IMR-90 (cell line): ENCODE results near the gene GALR1. TPM values are rescaled to one million over a fixed set of nuclear protein-coding genes. Genes with fewer than 3 reads are reported as not detected.

Experiments used
- ATAC-seq: fragments of 200-7000 bp; cut with Tn5 transposase; 2 replicates; pipeline ENCODE4 v1.9.1; 2020; ENCODE audit warnings: low read depth, mild to moderate bottlenecking, moderate library complexity
- BruUV-seq: library from RNA; stranded (reverse); fragments of 400-500 nt; replicated peaks from 2 replicates; lab custom pipeline; 2021; lab: Mats Ljungman, UMichigan
- CTCF ChIA-PET: fragments of 300-600 bp; formaldehyde crosslinking; extraction: SDS; loops from one replicate; lab custom pipeline; 2021; ENCODE audit warnings: antibody characterized with exemption; lab: Yijun Ruan, JAX
- POLR2A ChIA-PET: fragments of 300-600 bp; sonication (Branson Sonifier 250); formaldehyde crosslinking; loops from one replicate; lab custom pipeline; 2022; ENCODE audit warnings: antibody characterized with exemption; ENCODE audit not compliant: unreplicated experiment; lab: Charles Lee
- DNase-seq: peaks from one replicate; pipeline ENCODE4 v3.0.0; 2013
- H2AFZ ChIP-seq: replicated peaks from 2 replicates; pipeline ENCODE3; 2013; ENCODE audit warnings: low read length, mild to moderate bottlenecking; ENCODE audit not compliant: poor library complexity
- H2AK5ac ChIP-seq: 2 replicates; pipeline ENCODE4 v1.6.1; 2013; ENCODE audit warnings: low read depth, low read length, inconsistent platforms
- H2AK9ac ChIP-seq: replicated peaks from 2 replicates; pipeline ENCODE3; 2013; ENCODE audit warnings: mild to moderate bottlenecking, low read depth, low read length, moderate library complexity; ENCODE audit not compliant: poor library complexity
- H2BK120ac ChIP-seq: 2 replicates; pipeline ENCODE4 v1.6.1; 2013; ENCODE audit warnings: low read depth, low read length, inconsistent platforms
- H2BK15ac ChIP-seq: 3 replicates; pipeline ENCODE4 v1.6.1; 2013; ENCODE audit warnings: low read depth, low read length, inconsistent platforms
- H2BK20ac ChIP-seq: 2 replicates; pipeline ENCODE4 v1.6.1; 2013; ENCODE audit warnings: low read depth, mild to moderate bottlenecking, inconsistent platforms, low read length, moderate library complexity
- H2BK5ac ChIP-seq: 2 replicates; pipeline ENCODE4 v1.6.1; 2013; ENCODE audit warnings: mild to moderate bottlenecking, low read depth, low read length, inconsistent platforms; ENCODE audit not compliant: poor library complexity, severe bottlenecking
- H3K14ac ChIP-seq: replicated peaks from 2 replicates; pipeline ENCODE4 v1.6.1; 2013; ENCODE audit warnings: low read depth, low read length, inconsistent platforms
- H3K18ac ChIP-seq: 2 replicates; pipeline ENCODE4 v1.6.1; 2013; ENCODE audit warnings: low read depth, low read length, control low read depth
- H3K23ac ChIP-seq: 2 replicates; pipeline ENCODE4 v1.6.1; 2013; ENCODE audit warnings: low read depth, low read length, inconsistent platforms
- H3K27ac ChIP-seq: 2 replicates; pipeline ENCODE4 v1.5.1; 2013; ENCODE audit warnings: mild to moderate bottlenecking, control low read depth, low read length; ENCODE audit not compliant: insufficient read depth
- H3K27me3 ChIP-seq: 2 replicates; pipeline ENCODE4 v1.6.1; 2013; ENCODE audit warnings: low read length; ENCODE audit not compliant: control insufficient read depth, insufficient read depth
- H3K36me3 ChIP-seq: 2 replicates; pipeline ENCODE4 v1.6.1; 2013; ENCODE audit warnings: low read length, mixed read lengths; ENCODE audit not compliant: control insufficient read depth, insufficient read depth
- H3K4ac ChIP-seq: 2 replicates; pipeline ENCODE4 v1.6.1; 2013; ENCODE audit warnings: low read depth, low read length, inconsistent platforms
- H3K4me1 ChIP-seq: 2 replicates; pipeline ENCODE4 v1.6.1; 2013; ENCODE audit warnings: low read length, mixed read lengths; ENCODE audit not compliant: control insufficient read depth, insufficient read depth
- H3K4me2 ChIP-seq: 2 replicates; pipeline ENCODE4 v1.6.1; 2013; ENCODE audit warnings: low read depth, mild to moderate bottlenecking, control low read depth, low read length, moderate library complexity
- H3K4me3 ChIP-seq: 2 replicates; pipeline ENCODE4 v1.5.1; 2013; ENCODE audit warnings: low read depth, mild to moderate bottlenecking, control low read depth, low read length, moderate library complexity; ENCODE audit not compliant: insufficient read depth
- H3K56ac ChIP-seq: 2 replicates; pipeline ENCODE4 v1.6.1; 2013; ENCODE audit warnings: low read length, inconsistent platforms; ENCODE audit not compliant: insufficient read depth; ENCODE audit errors: extremely low read depth
- H3K79me1 ChIP-seq, 2 experiments: 2 replicates each; pipeline ENCODE4 v1.6.1; 2013; ENCODE audit warnings: low read length in 2 of 2, inconsistent platforms in 1 of 2, low read depth in 1 of 2
- H3K9ac ChIP-seq: 2 replicates; pipeline ENCODE4 v1.6.1; 2013; ENCODE audit warnings: low read depth, low read length, control low read depth
- H3K9me1 ChIP-seq: 2 replicates; pipeline ENCODE4 v1.6.1; 2013; ENCODE audit warnings: low read length, inconsistent platforms; ENCODE audit not compliant: insufficient read depth
- H3K9me3 ChIP-seq: 2 replicates; pipeline ENCODE4 v1.6.1; 2013; ENCODE audit warnings: low read length; ENCODE audit not compliant: control insufficient read depth, insufficient read depth
- H4K20me1 ChIP-seq: 2 replicates; pipeline ENCODE4 v1.6.1; 2013; ENCODE audit warnings: low read length, inconsistent platforms; ENCODE audit not compliant: insufficient read depth
- H4K5ac ChIP-seq: 2 replicates; pipeline ENCODE4 v1.6.1; 2013; ENCODE audit warnings: mild to moderate bottlenecking, low read depth, low read length, control low read depth
- H4K8ac ChIP-seq, 2 experiments: 2 replicates each; pipeline ENCODE4 v1.6.1; 2013; ENCODE audit warnings: low read depth in 2 of 2, low read length in 2 of 2, control low read depth in 1 of 2, inconsistent platforms in 1 of 2
- H4K91ac ChIP-seq: 2 replicates; pipeline ENCODE4 v1.6.1; 2013; ENCODE audit warnings: low read depth, low read length, inconsistent platforms; ENCODE audit not compliant: insufficient read depth
- CEBPB ChIP-seq: IDR thresholded peaks from 2 replicates; pipeline ENCODE4 v1.6.1; 2012; ENCODE audit warnings: low read depth, low read length, improper control_type of control experiment
- CHD1 ChIP-seq: IDR thresholded peaks from 2 replicates; pipeline ENCODE4 v1.6.1; 2012; ENCODE audit warnings: low read depth, low read length, improper control_type of control experiment
- MAFK ChIP-seq: IDR thresholded peaks from 2 replicates; pipeline ENCODE4 v1.6.1; 2012; ENCODE audit warnings: low read depth, low read length, improper control_type of control experiment
- MAZ ChIP-seq: IDR thresholded peaks from 2 replicates; pipeline ENCODE4 v1.6.1; 2012; ENCODE audit warnings: low read depth, mild to moderate bottlenecking, low read length, improper control_type of control experiment, moderate library complexity, borderline replicate concordance
- MXI1 ChIP-seq: IDR thresholded peaks from 2 replicates; pipeline ENCODE4 v1.6.1; 2012; ENCODE audit warnings: low read depth, mild to moderate bottlenecking, low read length, moderate library complexity, borderline replicate concordance
- NFE2L2 ChIP-seq: fragments of 150-350 bp; IDR thresholded peaks from 2 replicates; pipeline ENCODE4 v1.6.1; 2016; ENCODE audit warnings: low read depth, mild to moderate bottlenecking, low read length
- RFX5 ChIP-seq: IDR thresholded peaks from 2 replicates; pipeline ENCODE4 v1.8.0; 2012; ENCODE audit warnings: low read depth, mild to moderate bottlenecking, low read length, moderate library complexity
- SMC3 ChIP-seq: fragments of 150-350 bp; IDR thresholded peaks from 2 replicates; pipeline ENCODE4 v1.6.1; 2016; ENCODE audit warnings: low read depth, mild to moderate bottlenecking, antibody characterized with exemption, low read length, moderate library complexity
- WGBS, 2 experiments: methylation state at CpG; one replicate each; pipeline versions ENCODE4 v1.1.5 to v1.1.7; 2013; ENCODE audit warnings: missing lambda C conversion rate in 2 of 2; ENCODE audit not compliant: insufficient read length in 1 of 2; ENCODE audit errors: extremely low coverage in 2 of 2; 5-methylcytosine and 5-hydroxymethylcytosine counted together
- dilution Hi-C: fragments of 300-500 bp; cut with HindIII; formaldehyde crosslinking; loops from one replicate; pipeline ENCODE4 v1.14.3; 2018; ENCODE audit warnings: low sequenced_read_pairs; ENCODE audit not compliant: unreplicated experiment
- in situ Hi-C: fragments of 300-500 bp; cut with MboI; formaldehyde crosslinking; loops from 3 replicates; pipeline ENCODE4 v1.14.3; 2019; ENCODE audit warnings: low sequenced_read_pairs, inconsistent platforms, mixed read lengths
- intact Hi-C: fragments of 100-400 bp; cut with micrococcal nuclease; formaldehyde crosslinking; loops from 2 replicates; pipeline ENCODE4 v1.10.0; 2022
- polyA plus RNA-seq, 3 experiments: library from polyadenylated mRNA; depleted of rRNA; stranded (reverse); fragments of >200 nt; gene quantifications; 2 replicates each; pipeline ENCODE4 v1.2.3, GENCODE V29; 2012; ENCODE audit warnings: low replicate concordance in 1 of 3
- total RNA-seq: library from RNA; depleted of rRNA; stranded (reverse); fragments of >200 nt; gene quantifications from 2 replicates; pipeline ENCODE4 v1.2.3, GENCODE V29; 2012
- TF ChIP-seq, protein P1 (sequence below): fragments of 150-350 bp; IDR thresholded peaks from 2 replicates; pipeline ENCODE4 v1.6.1; 2016; ENCODE audit warnings: low read depth, mild to moderate bottlenecking, low read length, moderate library complexity, borderline replicate concordance
- TF ChIP-seq, protein P2 (sequence below): conservative IDR thresholded peaks from 2 replicates; pipeline ENCODE4 v1.5.1; 2012; ENCODE audit warnings: mild to moderate bottlenecking, low read depth, low read length, improper control_type of control experiment

The GALR1 gene
- total and polyA plus RNA-seq, 2 of the 4 experiments (the other 2 are of a cell fraction), result not detected

DNA sequence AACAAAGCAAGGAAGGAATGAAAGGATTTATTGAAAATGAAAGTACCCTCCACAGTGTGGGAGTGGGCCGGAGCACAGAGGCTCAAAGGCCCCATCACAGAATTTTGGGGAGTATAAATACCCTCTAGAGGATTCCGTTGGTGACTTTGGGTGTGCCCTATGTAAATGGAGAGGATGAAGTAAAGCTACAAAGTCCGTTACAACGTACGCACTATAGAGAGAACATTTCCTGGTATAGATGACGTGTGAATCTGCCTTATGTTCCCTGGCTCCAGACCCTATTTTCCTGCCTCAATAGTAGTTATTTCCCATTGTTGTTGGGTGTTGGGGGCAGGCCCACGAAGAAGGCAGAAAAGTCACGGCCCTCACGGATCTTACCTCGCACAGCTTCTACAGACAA lies 65.3 kb downstream of the GALR1 start:
- intact Hi-C loops, result no loop called here
- H3K4me3 ChIP-seq, result no peak overlapping the region

More for the DNA sequence above, 65.3 kb downstream of the GALR1 start:
- in situ Hi-C loops, result no loop called here
- no peak overlapping the region for H2BK5ac ChIP-seq
- H3K4ac ChIP-seq, result no peak overlapping the region
- no peaks in the 10 kb centered on the region for H4K20me1 ChIP-seq
- no peak overlapping the region for H3K4me2 ChIP-seq
- no peak overlapping the region for H2BK15ac ChIP-seq
- POLR2A ChIA-PET, result no interaction called here
- H2AFZ ChIP-seq, result no peak overlapping the region
- H3K23ac ChIP-seq, result no peak overlapping the region
- no peaks in the 10 kb centered on the region for H3K27me3 ChIP-seq
- H4K91ac ChIP-seq, result no peak overlapping the region
- H4K8ac ChIP-seq, result no peak overlapping the region
- no TSS peak for BruUV-seq
- no peak overlapping the region for H2BK20ac ChIP-seq
- H2AK5ac ChIP-seq, result no peak overlapping the region
- no peaks in the 10 kb centered on the region for H3K36me3 ChIP-seq
- no peak overlapping the region for H3K18ac ChIP-seq
- DNase-seq (no peak), ATAC-seq (no peak)
- no peak overlapping the region for H3K27ac ChIP-seq
- TF ChIP-seq, protein P1, sequence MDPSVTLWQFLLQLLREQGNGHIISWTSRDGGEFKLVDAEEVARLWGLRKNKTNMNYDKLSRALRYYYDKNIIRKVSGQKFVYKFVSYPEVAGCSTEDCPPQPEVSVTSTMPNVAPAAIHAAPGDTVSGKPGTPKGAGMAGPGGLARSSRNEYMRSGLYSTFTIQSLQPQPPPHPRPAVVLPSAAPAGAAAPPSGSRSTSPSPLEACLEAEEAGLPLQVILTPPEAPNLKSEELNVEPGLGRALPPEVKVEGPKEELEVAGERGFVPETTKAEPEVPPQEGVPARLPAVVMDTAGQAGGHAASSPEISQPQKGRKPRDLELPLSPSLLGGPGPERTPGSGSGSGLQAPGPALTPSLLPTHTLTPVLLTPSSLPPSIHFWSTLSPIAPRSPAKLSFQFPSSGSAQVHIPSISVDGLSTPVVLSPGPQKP, result no peak
- TF ChIP-seq RFX5 (no peak), NFE2L2 (no peak), CEBPB (no peak), MAFK (no peak), CHD1 (no peak), MXI1 (no peak), MAZ (no peak), SMC3 (no peak)
- TF ChIP-seq, protein P2, sequence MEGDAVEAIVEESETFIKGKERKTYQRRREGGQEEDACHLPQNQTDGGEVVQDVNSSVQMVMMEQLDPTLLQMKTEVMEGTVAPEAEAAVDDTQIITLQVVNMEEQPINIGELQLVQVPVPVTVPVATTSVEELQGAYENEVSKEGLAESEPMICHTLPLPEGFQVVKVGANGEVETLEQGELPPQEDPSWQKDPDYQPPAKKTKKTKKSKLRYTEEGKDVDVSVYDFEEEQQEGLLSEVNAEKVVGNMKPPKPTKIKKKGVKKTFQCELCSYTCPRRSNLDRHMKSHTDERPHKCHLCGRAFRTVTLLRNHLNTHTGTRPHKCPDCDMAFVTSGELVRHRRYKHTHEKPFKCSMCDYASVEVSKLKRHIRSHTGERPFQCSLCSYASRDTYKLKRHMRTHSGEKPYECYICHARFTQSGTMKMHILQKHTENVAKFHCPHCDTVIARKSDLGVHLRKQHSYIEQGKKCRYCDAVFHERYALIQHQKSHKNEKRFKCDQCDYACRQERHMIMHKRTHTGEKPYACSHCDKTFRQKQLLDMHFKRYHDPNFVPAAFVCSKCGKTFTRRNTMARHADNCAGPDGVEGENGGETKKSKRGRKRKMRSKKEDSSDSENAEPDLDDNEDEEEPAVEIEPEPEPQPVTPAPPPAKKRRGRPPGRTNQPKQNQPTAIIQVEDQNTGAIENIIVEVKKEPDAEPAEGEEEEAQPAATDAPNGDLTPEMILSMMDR, result no peak
- H3K79me1 ChIP-seq, result no peaks in the 10 kb centered on the region
- no peak overlapping the region for H4K5ac ChIP-seq
- no peaks in the 10 kb centered on the region for H3K9me1 ChIP-seq
- no peak overlapping the region for H3K14ac ChIP-seq
- H2BK120ac ChIP-seq, result no peak overlapping the region
- CTCF ChIA-PET, result no interaction called here
- H2AK9ac ChIP-seq, result no peak overlapping the region
- no peak overlapping the region for H3K9ac ChIP-seq
- no peak overlapping the region for H3K56ac ChIP-seq
- dilution Hi-C loops, result no loop called here
- 0% methylated on average over 1 of the region's 10 CpGs; no CpG with 5 or more reads in 1 of the 2 experiments for WGBS, 2 experiments
- H3K4me1 ChIP-seq, result no peaks in the 10 kb centered on the region
- peaks cover 3% of the 10 kb centered on the region; the same call in 1 of the 2 replicates for H3K9me3 ChIP-seq
